Measurements from ENCODE around the gene OBP2B.

DNA sequence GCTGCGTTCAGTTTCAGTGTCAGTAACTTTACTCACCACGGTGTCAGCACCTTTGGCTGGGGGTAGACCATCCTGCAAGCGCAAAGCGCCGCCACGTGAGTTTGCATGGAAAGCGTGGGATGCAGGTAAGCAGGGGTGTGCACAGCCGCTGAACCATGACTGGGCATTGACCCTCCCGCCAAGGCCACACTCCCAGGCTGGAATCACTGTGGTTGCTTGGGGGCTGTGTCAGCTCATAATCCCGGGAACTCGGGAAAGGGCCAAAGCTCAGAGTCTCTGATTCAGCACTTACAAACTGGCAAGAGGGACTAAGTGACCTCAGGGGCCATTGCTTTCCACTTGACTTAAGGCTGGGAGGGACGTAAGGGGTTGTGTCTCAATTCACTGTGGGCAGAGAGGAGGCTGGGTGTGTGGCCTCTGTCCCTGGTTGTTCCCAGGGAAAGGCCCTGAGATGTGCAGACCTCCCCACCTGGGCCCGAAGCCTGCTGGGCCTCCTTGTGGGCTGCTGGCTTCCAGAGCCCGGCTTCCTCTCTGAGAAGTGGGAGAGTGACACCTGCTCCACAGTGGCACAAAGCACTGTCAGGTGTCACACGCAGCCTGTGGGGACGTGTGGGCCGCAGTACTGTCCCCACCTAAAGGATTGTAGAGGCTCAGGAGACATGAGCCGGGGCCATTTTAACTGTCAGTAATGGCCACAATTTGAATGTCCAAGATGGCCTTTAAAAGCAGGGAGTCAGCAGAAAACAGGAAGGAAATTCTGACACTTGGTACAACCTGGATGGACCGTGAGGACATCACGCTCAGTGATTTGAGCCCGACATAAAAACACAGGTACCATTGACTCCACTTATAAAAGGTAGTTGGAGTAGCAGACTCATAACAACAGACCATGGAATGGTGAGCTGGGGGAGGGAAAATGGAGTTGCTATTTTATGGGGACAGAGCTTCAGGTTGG is 49.3 kb upstream of the OBP2B start:
- TF ChIP-seq CTCF (optimal IDR thresholded peaks at IDR 0.05 in 1 of 3, IDR thresholded peaks at IDR 0.05 in 1 of 3, conservative IDR thresholded peaks at IDR 0.05 in 1 of 3; ENCODE audit: extremely low read depth in 1 of 3, insufficient read depth in 2 of 3, low read length in 3 of 3) (no peak), EZH2 (IDR thresholded peaks at IDR 0.05; ENCODE audit: low read length) (no peak)
